DND-41 (cell line): ENCODE data around the gene SV2B.

ENCODE experiments used
- ATAC-seq: fragments of 200-7000 bp; cut with Tn5 transposase; 3 replicates; pipeline ENCODE4 v1.9.1; 2021; ENCODE audit warnings: low read depth; ENCODE audit not compliant: insufficient read depth
- DNase-seq: peaks from one replicate; pipeline ENCODE4 v3.0.0-alpha.2; 2020
- H2AFZ ChIP-seq: 2 replicates; pipeline ENCODE4 v1.6.0; 2012; ENCODE audit warnings: low read depth, low read length
- H3K27ac ChIP-seq: 2 replicates; pipeline ENCODE4 v1.5.1; 2012; ENCODE audit warnings: low read length, inconsistent platforms
- H3K27me3 ChIP-seq: fragments of 200-600 bp; sonication (generic); 2 replicates; pipeline ENCODE4 v1.6.0; 2012; ENCODE audit warnings: low read length, mild to moderate bottlenecking, inconsistent platforms; ENCODE audit not compliant: insufficient read depth, poor library complexity
- H3K36me3 ChIP-seq: 2 replicates; pipeline ENCODE4 v1.5.1; 2012; ENCODE audit warnings: low read length, inconsistent platforms; ENCODE audit not compliant: insufficient read depth
- H3K4me1 ChIP-seq: 2 replicates; pipeline ENCODE4 v1.5.1; 2012; ENCODE audit warnings: mild to moderate bottlenecking, low read length; ENCODE audit not compliant: insufficient read depth
- H3K4me2 ChIP-seq: 2 replicates; pipeline ENCODE4 v1.6.0; 2012; ENCODE audit warnings: mild to moderate bottlenecking, moderate library complexity, low read length, inconsistent platforms; ENCODE audit not compliant: insufficient read depth
- H3K4me3 ChIP-seq, 2 experiments: fragments of 200-600 bp in 1 of 2; shearing (Covaris generic) in 1 of 2; 2 replicates each; pipeline ENCODE4 v1.5.1; 2012 to 2016; ENCODE audit warnings: inconsistent platforms in 2 of 2, low read length in 2 of 2, mild to moderate bottlenecking in 2 of 2, low read depth in 1 of 2, moderate library complexity in 1 of 2
- H3K79me2 ChIP-seq: 2 replicates; pipeline ENCODE4 v1.6.0; 2012; ENCODE audit warnings: low read length, inconsistent platforms; ENCODE audit not compliant: insufficient read depth
- H3K9ac ChIP-seq: 2 replicates; pipeline ENCODE4 v1.6.0; 2012; ENCODE audit warnings: low read depth, mild to moderate bottlenecking, inconsistent platforms, low read length, moderate library complexity
- H3K9me3 ChIP-seq: 2 replicates; pipeline ENCODE4 v1.5.1; 2012; ENCODE audit warnings: low read length, moderate library complexity, mild to moderate bottlenecking, inconsistent platforms; ENCODE audit not compliant: insufficient read depth, severe bottlenecking
- H4K20me1 ChIP-seq: 2 replicates; pipeline ENCODE4 v1.6.0; 2012; ENCODE audit warnings: low read length; ENCODE audit not compliant: insufficient read depth
- CTCF ChIP-seq: IDR thresholded peaks from 2 replicates; pipeline ENCODE4 v1.5.1; 2012; ENCODE audit warnings: borderline replicate concordance, low read length, moderate library complexity, mild to moderate bottlenecking; ENCODE audit not compliant: poor library complexity, severe bottlenecking; ENCODE audit errors: extremely low read depth
- EZH2 ChIP-seq: IDR thresholded peaks from 3 replicates; pipeline ENCODE4 v1.6.1; 2012; ENCODE audit warnings: borderline replicate concordance, low read depth, mild to moderate bottlenecking, moderate library complexity, low read length, inconsistent platforms; ENCODE audit not compliant: severe bottlenecking

The SV2B gene

GRCh38 chr15:91199511-91199910, 99.5 kb downstream of the SV2B start:
- Histone ChIP-seq H3K36me3 (no peaks in the 10 kb centered on the region), H3K4me3 (no peak overlapping the region), H3K79me2 (no peaks in the 10 kb centered on the region), H3K27me3 (peaks cover 4% of the 10 kb centered on the region), H3K9ac (no peak overlapping the region), H3K4me1 (no peaks in the 10 kb centered on the region), H3K27ac (no peak overlapping the region), H3K9me3 (no peaks in the 10 kb centered on the region), H2AFZ (no peak overlapping the region), H4K20me1 (no peaks in the 10 kb centered on the region), H3K4me2 (no peak overlapping the region)
- DNase-seq: no peak
- TF ChIP-seq EZH2 (no peak), CTCF (no peak)
- ATAC-seq: no peak

GRCh38 chr15:91200101-91200754, 100.2 kb downstream of the SV2B start:
- Histone ChIP-seq H3K9me3 (no peaks in the 10 kb centered on the region), H3K9ac (no peak overlapping the region), H3K4me3 (no peak overlapping the region), H3K36me3 (no peaks in the 10 kb centered on the region), H3K79me2 (no peaks in the 10 kb centered on the region), H3K27ac (no peak overlapping the region), H2AFZ (no peak overlapping the region), H3K4me2 (no peak overlapping the region), H4K20me1 (no peaks in the 10 kb centered on the region), H3K27me3 (peaks cover 4% of the 10 kb centered on the region), H3K4me1 (no peaks in the 10 kb centered on the region)
- no peak for TF ChIP-seq EZH2
- TF ChIP-seq CTCF: no peak
- ATAC-seq (no peak), DNase-seq (no peak)

GRCh38 chr15:91202510-91203102, 102.5 kb downstream of the SV2B start:
- Histone ChIP-seq H2AFZ (no peak overlapping the region), H3K9ac (no peak overlapping the region), H3K79me2 (no peaks in the 10 kb centered on the region), H3K4me2 (no peak overlapping the region), H4K20me1 (no peaks in the 10 kb centered on the region), H3K27ac (no peak overlapping the region), H3K27me3 (peaks cover 4% of the 10 kb centered on the region), H3K4me1 (no peaks in the 10 kb centered on the region), H3K36me3 (no peaks in the 10 kb centered on the region), H3K4me3 (no peak overlapping the region), H3K9me3 (no peaks in the 10 kb centered on the region)
- no peak for TF ChIP-seq CTCF
- TF ChIP-seq EZH2: no peak
- DNase-seq: no peak
- no peak for ATAC-seq
